SK-N-SH treated with all-trans-retinoic acid at 6 μM for 48 hours (cell line): Measurements from ENCODE around the gene ASTN2.

ENCODE experiments used
- ATAC-seq: fragments of 200-7000 bp; cut with Tn5 transposase; 3 replicates; pipeline ENCODE4 v1.9.1; 2020; ENCODE audit warnings: mild to moderate bottlenecking, moderate library complexity
- BACH2 ChIP-seq: fragments of 250-450 bp; sonication (Bioruptor Pico); IDR thresholded peaks from 2 replicates; pipeline ENCODE4 v1.9.0; 2021; ENCODE audit warnings: mild to moderate bottlenecking, borderline replicate concordance
- CREB5 ChIP-seq: fragments of 250-450 bp; sonication (Bioruptor Pico); IDR thresholded peaks from 2 replicates; pipeline ENCODE4 v1.5.1; 2020; ENCODE audit warnings: low read depth, mild to moderate bottlenecking, moderate library complexity
- CSDC2 ChIP-seq: fragments of 250-450 bp; sonication (Bioruptor Pico); IDR thresholded peaks from 2 replicates; pipeline ENCODE4 v1.5.0; 2020; ENCODE audit warnings: mild to moderate bottlenecking, moderate library complexity
- ESRRG ChIP-seq: fragments of 250-450 bp; sonication (Bioruptor Pico); IDR thresholded peaks from 2 replicates; pipeline ENCODE4 v1.6.1; 2021; ENCODE audit warnings: mild to moderate bottlenecking
- ISL1 ChIP-seq: fragments of 250-450 bp; sonication (Bioruptor Pico); IDR thresholded peaks from 2 replicates; pipeline ENCODE4 v2.1.2; 2022; ENCODE audit warnings: mild to moderate bottlenecking, moderate library complexity
- OSR1 ChIP-seq: fragments of 250-450 bp; sonication (Bioruptor Pico); IDR thresholded peaks from 2 replicates; pipeline ENCODE4 v1.8.0; 2022; ENCODE audit warnings: moderate library complexity, mild to moderate bottlenecking, inconsistent platforms
- POU6F1 ChIP-seq: fragments of 250-450 bp; sonication (Bioruptor Pico); IDR thresholded peaks from 2 replicates; pipeline ENCODE4 v1.8.0; 2021; ENCODE audit warnings: low read depth, mild to moderate bottlenecking, moderate library complexity, borderline replicate concordance
- PPARA ChIP-seq: fragments of 250-450 bp; sonication (Bioruptor Pico); IDR thresholded peaks from 2 replicates; pipeline ENCODE4 v1.5.0; 2020; ENCODE audit warnings: mild to moderate bottlenecking, borderline replicate concordance
- RARB ChIP-seq: fragments of 250-450 bp; sonication (Bioruptor Pico); IDR thresholded peaks from 2 replicates; pipeline ENCODE4 v1.8.0; 2021; ENCODE audit warnings: mild to moderate bottlenecking, moderate library complexity
- SNAI2 ChIP-seq: fragments of 250-450 bp; sonication (Bioruptor Pico); IDR thresholded peaks from 2 replicates; pipeline ENCODE4 v1.5.0; 2020; ENCODE audit warnings: mild to moderate bottlenecking, moderate library complexity
- TCF4 ChIP-seq: fragments of 250-450 bp; sonication (Bioruptor Pico); IDR thresholded peaks from 2 replicates; pipeline ENCODE4 v1.8.0; 2021; ENCODE audit warnings: mild to moderate bottlenecking, moderate library complexity, borderline replicate concordance
- TSHZ2 ChIP-seq: fragments of 250-450 bp; sonication (Bioruptor Pico); IDR thresholded peaks from 2 replicates; pipeline ENCODE4 v1.5.0; 2020; ENCODE audit warnings: mild to moderate bottlenecking, moderate library complexity
- ZC3H10 ChIP-seq: fragments of 250-450 bp; sonication (Bioruptor Pico); IDR thresholded peaks from 2 replicates; pipeline ENCODE4 v1.5.1; 2021; ENCODE audit warnings: mild to moderate bottlenecking, moderate library complexity
- ZFP3 ChIP-seq: fragments of 250-450 bp; sonication (Bioruptor Pico); IDR thresholded peaks from 2 replicates; pipeline ENCODE4 v1.5.0; 2020; ENCODE audit warnings: mild to moderate bottlenecking, moderate library complexity
- ZFP30 ChIP-seq: fragments of 450-650 bp; formaldehyde crosslinking; IDR thresholded peaks from 2 replicates; pipeline ENCODE4 v1.5.0; 2022; ENCODE audit warnings: mild to moderate bottlenecking, moderate library complexity
- ZNF565 ChIP-seq: fragments of 450-650 bp; formaldehyde crosslinking; conservative IDR thresholded peaks from 2 replicates; pipeline ENCODE4 v1.5.0; 2020; ENCODE audit warnings: low read depth, mild to moderate bottlenecking, moderate library complexity
- ZNF70 ChIP-seq: fragments of 450-650 bp; formaldehyde crosslinking; IDR thresholded peaks from 2 replicates; pipeline ENCODE4 v1.5.0; 2020; ENCODE audit warnings: mild to moderate bottlenecking, moderate library complexity
- ZNF8 ChIP-seq: fragments of 450-650 bp; formaldehyde crosslinking; IDR thresholded peaks from 2 replicates; pipeline ENCODE4 v1.5.0; 2020; ENCODE audit warnings: mild to moderate bottlenecking, moderate library complexity

Gene ASTN2

GRCh38 chr9:116910201-116910600, 504.7 kb downstream of the ASTN2 start:
- no peak for ATAC-seq
- TF ChIP-seq ZFP3 (CRISPR knock-in tag) (no peak), CREB5 (CRISPR knock-in tag) (no peak)

- no peak for ATAC-seq
- no peak for TF ChIP-seq BACH2 (CRISPR knock-in tag)
- TF ChIP-seq SNAI2: no peak
- no peak for TF ChIP-seq ZC3H10 (CRISPR knock-in tag)
Measured at GRCh38 chr9:116907989-116908388, 506.9 kb downstream of the ASTN2 start.

GRCh38 chr9:116905171-116905588, 509.7 kb downstream of the ASTN2 start:
- TF ChIP-seq ISL1 (CRISPR knock-in tag) (no peak), ZNF70 (CRISPR knock-in tag) (no peak), ZNF8 (CRISPR knock-in tag) (no peak), ESRRG (CRISPR knock-in tag) (no peak), CSDC2 (no peak), ZNF565 (CRISPR knock-in tag) (no peak), RARB (CRISPR knock-in tag) (no peak), TSHZ2 (CRISPR knock-in tag) (no peak), ZFP3 (CRISPR knock-in tag) (no peak), TCF4 (no peak), ZFP30 (no peak)
- ATAC-seq: no peak

GRCh38 chr9:116904165-116904564, 510.7 kb downstream of the ASTN2 start:
- TF ChIP-seq OSR1 (CRISPR knock-in tag) (no peak), ZFP30 (no peak), ZC3H10 (CRISPR knock-in tag) (no peak), POU6F1 (CRISPR knock-in tag) (no peak)
- ATAC-seq: no peak

GRCh38 chr9:116901260-116901659, 513.6 kb downstream of the ASTN2 start:
- TF ChIP-seq TCF4 (no peak), CREB5 (CRISPR knock-in tag) (no peak), PPARA (CRISPR knock-in tag) (no peak), BACH2 (CRISPR knock-in tag) (no peak), POU6F1 (CRISPR knock-in tag) (no peak)
- TF ChIP-seq, all 23 proteins: peak for 0
- no peak for ATAC-seq
